ENCODE results near the gene ACTMAP. TPM values are rescaled to one million over a fixed set of nuclear protein-coding genes. Genes with fewer than 3 reads are reported as not detected.
A peak's percentile ranks its signal among the peaks of the same experiment; 100 is the strongest.
"Not testable (repeated sequence)": the region's sequence is repeated elsewhere in the genome, so short reads cannot be mapped to it uniquely, and the experiment has no call there.

The ACTMAP gene, protein sequence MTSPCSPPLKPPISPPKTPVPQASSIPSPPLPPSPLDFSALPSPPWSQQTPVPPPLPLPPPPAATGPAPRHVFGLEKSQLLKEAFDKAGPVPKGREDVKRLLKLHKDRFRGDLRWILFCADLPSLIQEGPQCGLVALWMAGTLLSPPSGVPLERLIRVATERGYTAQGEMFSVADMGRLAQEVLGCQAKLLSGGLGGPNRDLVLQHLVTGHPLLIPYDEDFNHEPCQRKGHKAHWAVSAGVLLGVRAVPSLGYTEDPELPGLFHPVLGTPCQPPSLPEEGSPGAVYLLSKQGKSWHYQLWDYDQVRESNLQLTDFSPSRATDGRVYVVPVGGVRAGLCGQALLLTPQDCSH
- total RNA-seq (2014; rRNA removed; shearing (Covaris generic)) = 3.1 and 4.7 TPM in 2 replicates

DNA sequence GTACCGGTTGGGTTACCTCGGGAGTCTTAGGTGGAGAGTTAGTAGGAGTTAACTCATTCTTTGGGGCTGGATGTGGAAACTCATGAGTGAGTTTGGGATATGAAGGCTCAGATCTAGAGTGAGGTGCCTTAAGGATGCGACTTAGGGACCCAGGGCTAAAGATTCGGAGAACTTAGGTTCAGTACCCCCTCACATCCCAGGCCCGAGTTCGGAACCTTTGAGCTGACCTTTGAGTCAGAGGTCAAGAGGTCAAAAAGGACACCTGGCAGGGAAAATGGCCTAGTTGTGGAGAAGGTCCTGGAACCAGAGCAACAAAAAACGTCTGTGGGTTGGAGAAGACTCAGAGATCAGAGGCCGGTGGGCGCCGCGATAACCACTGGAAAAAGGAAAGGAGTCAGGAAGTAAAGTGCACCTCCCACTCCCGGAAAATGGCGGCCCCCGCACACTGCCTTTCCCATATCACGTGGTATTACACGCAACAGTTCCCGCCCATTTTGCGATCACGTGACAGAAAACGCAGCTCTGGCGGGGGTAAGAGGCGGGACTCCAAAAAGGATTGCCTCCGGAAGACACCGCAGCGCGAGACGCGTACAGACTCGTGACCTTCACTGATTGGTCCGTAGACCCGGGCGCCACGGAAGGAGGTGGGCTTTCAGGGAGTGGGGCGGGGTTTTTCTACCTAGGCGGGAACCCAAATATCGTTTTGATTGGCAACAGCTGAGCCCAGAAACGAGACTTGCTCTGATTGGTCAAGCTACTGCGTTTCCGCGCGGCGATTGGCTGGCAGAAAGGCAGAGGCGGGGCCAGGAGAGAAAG, at the start of gene ACTMAP:
ACTMAP (minus strand) TSS at position 420 of the 816 bp plus-strand sequence. CDS start 674 bp downstream, outside the sequence.
- H3K36me3 ChIP-seq (replicated peaks; ENCODE audit: control insufficient read depth, insufficient read depth, low read length) = peaks cover 8% of the 10 kb centered on the region
- peak within 1 kb of the TSS; percentile 70 for H3K4me3 ChIP-seq (ENCODE audit: insufficient read depth, low read depth, low read length)
- no peaks in the 10 kb centered on the region for H3K27me3 ChIP-seq (ENCODE audit: control insufficient read depth, insufficient read depth, low read length)
- peak; percentile 98 for DNase-seq

DNA sequence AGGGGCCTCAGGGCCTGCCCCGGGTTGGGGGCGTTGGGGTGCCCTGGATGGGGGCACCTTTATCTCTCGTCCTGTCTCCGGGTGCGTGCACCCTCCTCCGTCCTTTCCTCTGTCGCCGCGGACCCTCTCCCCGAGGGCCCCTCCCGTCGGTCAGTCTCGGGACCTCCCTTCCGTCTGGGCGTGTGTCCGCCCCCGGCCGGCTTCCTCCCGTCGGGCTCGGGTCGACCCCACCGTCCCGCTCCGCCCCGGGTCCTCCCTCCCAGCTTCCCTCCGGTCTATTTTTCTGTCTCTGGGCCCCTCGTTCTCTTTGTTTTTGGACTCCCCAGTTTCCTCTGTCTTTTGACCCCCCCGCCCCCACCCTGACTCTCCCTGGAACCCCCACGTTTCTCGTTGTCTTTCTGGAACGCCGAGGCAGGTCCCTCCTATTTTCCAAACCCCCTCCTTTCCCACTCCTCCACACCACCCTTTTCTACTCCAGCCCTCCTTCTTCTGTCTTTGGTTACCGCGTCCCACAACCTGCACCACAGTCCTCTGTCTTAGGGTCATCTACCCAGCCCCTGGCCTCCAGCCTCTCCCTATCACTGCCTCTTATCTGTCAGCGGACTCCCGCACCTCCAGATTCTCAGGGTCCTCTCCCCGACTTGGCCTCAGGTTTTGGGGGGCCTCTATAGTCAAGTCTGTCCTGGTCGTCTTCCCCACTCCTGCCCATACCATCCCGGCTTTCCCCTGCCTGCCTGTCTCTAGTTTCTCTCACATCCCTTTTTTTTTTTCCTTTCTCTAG, 49.5 kb upstream of the ACTMAP start:
- Histone ChIP-seq H3K4me3 (ENCODE audit: insufficient read depth, low read depth, low read length) (peak overlapping the region; percentile 96), H3K27me3 (ENCODE audit: control insufficient read depth, insufficient read depth, low read length) (no peaks in the 10 kb centered on the region), H3K36me3 (replicated peaks; ENCODE audit: control insufficient read depth, insufficient read depth, low read length) (peaks cover 11% of the 10 kb centered on the region)
- no peak for DNase-seq

DNA sequence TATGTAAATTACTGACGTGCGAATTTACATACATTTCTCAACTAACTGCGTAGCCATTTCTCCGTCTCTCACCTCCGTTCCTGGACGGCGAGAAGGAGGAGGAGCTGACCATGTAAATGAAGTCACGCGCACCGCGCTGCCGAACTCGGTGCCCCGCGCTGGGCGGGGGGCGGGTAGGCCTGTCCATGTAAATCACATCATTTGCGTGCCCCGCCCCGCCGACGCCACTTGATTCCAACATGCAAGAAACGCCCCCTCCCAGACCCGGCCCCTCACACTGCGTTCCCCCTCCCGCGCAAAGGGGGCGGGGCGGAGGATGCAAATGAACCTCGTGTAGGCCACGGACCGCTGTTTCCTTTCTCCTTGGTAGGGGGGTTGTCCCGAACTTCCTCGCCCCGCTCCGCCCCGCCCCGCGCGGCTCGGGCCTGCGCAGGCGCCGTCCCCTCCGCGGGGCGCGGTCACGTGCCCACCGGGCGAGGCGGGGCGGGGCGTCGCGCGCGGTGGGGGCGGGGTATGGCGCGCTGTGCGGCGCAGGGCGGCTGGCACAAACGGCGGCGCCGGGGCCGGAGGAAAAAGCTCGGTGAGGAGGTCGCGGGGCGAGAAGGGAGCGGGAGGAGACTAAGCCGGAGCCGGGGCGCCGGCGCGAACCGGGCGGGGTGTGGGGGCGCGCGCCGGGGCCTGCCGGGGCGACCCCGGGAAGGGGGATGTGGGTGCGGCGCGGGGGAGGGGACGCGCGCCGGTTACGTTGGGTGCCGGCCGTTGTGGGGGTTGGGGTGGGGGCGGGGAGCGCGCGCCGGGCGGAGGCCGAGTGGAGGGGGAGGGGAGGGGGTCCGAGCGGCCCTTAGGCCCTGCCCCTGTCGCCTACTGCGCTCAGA, 48.6 kb upstream of the ACTMAP start, which contains the start of gene EGLN2:
EGLN2 (plus strand) TSS at position 509 of the 875 bp plus-strand sequence. CDS start 1,382 bp downstream, outside the sequence.
- DNase-seq = peak; percentile 99
- peak within 1 kb of the TSS; percentile 96 for H3K4me3 ChIP-seq (ENCODE audit: insufficient read depth, low read depth, low read length)
- H3K27me3 ChIP-seq (ENCODE audit: control insufficient read depth, insufficient read depth, low read length) = no peaks in the 10 kb centered on the region
- H3K36me3 ChIP-seq (replicated peaks; ENCODE audit: control insufficient read depth, insufficient read depth, low read length) = peaks cover 11% of the 10 kb centered on the region

DNA sequence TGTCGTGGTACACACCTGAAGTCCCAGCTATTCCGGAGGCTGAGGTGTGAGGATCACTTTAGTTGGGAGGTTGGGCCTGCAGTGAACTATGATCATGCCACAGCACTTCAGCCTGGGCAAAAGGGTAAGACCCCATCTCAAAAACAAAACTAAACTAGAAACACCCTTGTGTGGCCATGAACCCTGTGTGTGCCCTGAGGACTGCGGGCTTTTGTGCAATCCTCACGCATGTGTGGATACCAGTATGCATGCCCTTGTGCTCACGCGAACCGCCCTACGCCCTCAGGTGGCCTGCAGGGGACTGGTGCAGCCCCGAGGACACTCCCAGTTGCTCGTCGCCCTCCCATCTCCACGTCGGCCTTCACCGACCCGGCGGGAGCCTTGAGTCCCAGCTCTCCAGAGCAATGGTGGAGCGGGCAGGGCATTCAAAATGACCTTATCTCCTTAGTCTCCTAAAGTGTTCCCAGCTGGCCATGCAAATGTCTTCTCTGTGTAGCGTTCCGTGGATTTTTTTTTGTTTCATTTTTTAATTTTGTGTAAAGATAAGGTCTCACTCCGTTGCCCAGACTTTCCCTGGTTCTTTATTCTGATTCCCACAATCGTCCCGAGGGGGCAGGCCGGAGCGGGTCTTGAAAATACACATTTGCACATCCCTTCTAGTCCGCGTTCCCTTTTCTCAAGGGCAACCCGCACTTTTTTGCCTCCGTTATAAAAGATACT, 47.8 kb upstream of the ACTMAP start:
- H3K27me3 ChIP-seq (ENCODE audit: control insufficient read depth, insufficient read depth, low read length) = no peaks in the 10 kb centered on the region
- peaks cover 9% of the 10 kb centered on the region for H3K36me3 ChIP-seq (replicated peaks; ENCODE audit: control insufficient read depth, insufficient read depth, low read length)
- peak overlapping the region; percentile 55 for H3K4me3 ChIP-seq (ENCODE audit: insufficient read depth, low read depth, low read length)
- peak; percentile 96 for DNase-seq

DNA sequence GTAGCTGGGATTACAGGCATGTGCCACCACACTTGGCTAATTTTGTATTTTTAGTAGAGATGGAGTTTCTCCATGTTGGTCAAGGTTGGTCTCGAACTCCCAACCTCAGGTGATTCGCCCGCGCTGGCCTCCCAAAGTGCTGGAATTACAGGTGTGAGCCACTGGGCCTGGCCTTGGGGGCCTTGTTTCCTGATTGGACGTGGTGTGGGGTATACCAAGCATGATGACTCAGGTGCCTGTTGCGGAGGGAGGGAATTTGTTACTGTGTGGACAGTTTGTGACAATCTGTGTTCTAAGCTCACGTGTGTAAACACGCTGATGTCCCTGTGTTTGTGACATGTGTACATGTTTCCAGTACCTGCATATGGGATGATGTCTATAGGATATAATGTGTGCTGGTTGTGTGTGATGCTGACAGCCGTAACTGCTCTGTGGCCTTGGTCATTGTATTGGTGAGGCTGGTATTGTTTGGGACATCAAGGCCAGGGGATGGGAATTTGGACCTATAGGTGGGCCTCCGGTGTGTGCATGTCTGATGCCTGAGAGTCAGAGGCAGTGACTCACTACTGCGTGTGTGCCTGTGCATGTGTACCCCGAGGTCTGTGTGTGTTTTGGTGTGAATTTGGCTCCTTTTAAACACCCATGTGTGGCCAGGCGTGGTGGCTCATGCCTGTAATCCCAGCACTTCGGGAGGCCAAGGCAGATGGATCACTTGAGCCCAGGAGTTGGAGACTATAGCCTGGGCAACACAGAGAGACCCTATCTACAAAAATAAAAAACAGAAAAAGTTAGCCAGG, 47.1 kb upstream of the ACTMAP start:
- H3K27me3 ChIP-seq (ENCODE audit: control insufficient read depth, insufficient read depth, low read length) = no peaks in the 10 kb centered on the region
- no peak overlapping the region for H3K4me3 ChIP-seq (ENCODE audit: insufficient read depth, low read depth, low read length)
- DNase-seq = no peak
- H3K36me3 ChIP-seq (replicated peaks; ENCODE audit: control insufficient read depth, insufficient read depth, low read length) = peaks cover 9% of the 10 kb centered on the region

DNA sequence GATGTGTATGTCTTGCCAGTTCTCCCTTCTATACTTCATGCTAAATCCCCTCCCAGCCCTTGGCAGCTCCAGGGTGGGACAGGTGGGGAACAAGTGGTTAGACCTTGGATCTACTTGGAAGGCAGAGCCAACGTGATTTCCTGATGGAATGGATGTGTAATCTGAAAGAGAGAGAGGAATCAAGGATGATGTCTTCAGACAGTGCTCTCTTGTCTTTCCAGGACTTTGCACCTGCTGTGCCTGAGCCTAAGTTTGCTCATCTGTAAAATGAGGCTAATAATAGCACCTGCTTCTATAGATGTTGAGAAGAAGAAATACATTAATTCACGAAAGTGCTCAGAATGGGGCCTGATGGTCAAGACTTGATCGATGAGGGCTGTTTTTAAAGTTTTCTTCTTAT, 41.7 kb upstream of the ACTMAP start:
- H3K4me3 ChIP-seq (ENCODE audit: insufficient read depth, low read depth, low read length) = no peak overlapping the region
- no peaks in the 10 kb centered on the region for H3K27me3 ChIP-seq (ENCODE audit: control insufficient read depth, insufficient read depth, low read length)
- no peak for DNase-seq
- no peaks in the 10 kb centered on the region for H3K36me3 ChIP-seq (replicated peaks; ENCODE audit: control insufficient read depth, insufficient read depth, low read length)

DNA sequence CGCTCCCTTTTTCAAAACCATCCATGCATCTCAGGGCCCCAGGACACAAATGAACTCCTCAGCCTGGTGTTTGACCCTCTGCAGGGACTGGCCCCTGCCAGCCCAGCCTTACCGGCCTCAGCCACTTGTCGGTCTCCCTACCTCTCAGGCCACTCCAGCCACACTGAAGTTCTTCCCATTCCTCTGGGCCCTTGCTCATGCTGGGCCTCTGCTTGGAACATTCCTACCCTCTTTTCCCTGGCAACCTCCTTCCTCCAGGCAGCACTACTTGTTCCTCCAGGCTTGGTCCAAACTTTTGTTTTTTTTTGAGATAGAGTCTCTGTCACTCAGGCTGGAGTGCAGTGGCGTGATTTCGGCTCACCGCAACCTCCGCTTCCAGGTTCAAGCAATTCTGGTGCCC, 41.1 kb upstream of the ACTMAP start:
- Histone ChIP-seq H3K27me3 (ENCODE audit: control insufficient read depth, insufficient read depth, low read length) (no peaks in the 10 kb centered on the region), H3K4me3 (ENCODE audit: insufficient read depth, low read depth, low read length) (no peak overlapping the region), H3K36me3 (replicated peaks; ENCODE audit: control insufficient read depth, insufficient read depth, low read length) (no peaks in the 10 kb centered on the region)
- no peak for DNase-seq

DNA sequence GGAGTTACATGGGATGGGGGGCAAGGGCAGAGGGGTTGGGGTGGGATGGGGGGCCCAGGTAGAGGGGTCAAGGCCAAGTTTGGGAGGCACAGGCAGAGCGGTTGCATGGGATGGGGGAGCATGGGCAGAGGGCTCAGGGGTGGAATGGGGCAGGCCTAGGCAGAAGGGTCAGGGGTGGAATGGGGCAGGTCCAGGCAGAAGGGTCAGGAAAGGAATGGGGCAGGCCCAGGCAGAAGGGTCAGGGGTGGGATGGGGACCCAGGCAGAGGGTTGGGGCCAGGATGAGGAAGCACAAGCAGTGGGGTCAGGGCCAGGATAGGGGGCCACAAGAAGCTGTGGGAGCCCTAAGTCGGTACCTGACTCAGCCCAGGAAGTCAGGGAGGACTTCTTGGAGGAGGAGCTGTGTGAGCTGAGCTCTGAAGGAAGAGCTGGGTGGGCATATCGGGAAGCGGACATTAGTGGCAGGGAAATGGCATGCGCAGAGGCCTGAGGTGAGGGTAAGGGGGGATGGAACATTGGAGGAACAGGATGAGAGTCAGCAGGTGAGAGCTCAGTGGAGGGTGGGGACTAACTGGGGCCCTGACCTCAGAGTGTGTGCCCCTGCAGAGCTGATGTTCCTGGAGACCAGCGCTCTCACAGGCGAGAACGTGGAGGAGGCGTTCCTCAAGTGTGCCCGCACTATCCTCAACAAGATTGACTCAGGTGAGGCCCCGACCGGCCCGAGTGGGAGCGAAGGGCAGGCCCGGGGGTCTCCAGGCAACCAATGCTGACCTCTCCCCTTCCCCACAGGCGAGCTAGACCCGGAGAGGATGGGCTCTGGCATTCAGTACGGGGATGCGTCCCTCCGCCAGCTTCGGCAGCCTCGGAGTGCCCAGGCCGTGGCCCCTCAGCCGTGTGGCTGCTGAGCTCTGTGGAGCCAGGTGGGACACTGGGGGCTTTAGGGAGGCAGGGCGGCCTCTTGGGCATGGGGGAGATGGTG, 36.1 kb upstream of the ACTMAP start:
- Histone ChIP-seq H3K4me3 (ENCODE audit: insufficient read depth, low read depth, low read length) (no peak overlapping the region), H3K36me3 (replicated peaks; ENCODE audit: control insufficient read depth, insufficient read depth, low read length) (no peaks in the 10 kb centered on the region; the same call in 1 of the 2 replicates), H3K27me3 (ENCODE audit: control insufficient read depth, insufficient read depth, low read length) (no peaks in the 10 kb centered on the region)
- peak; percentile 48 for DNase-seq

DNA sequence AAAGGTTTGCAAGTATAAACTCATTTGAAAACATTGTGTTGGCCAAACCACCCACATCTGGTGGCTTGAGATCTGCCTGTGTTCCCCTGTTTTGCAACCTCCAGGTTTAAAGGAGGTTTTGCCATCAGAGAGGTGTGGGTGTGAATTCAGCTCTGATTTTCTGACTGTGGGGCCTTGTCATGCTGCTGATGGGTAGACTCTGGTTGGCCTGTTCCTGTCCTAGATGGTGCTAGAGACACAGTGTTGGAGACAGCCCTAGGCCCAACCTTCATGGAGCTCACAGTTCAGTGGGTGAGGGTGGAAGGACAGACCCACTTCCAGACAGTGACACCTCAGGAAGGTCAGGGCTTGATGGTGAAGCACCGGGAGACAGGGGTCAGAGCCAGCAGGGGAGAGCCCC, 35.2 kb upstream of the ACTMAP start:
- Histone ChIP-seq H3K4me3 (ENCODE audit: insufficient read depth, low read depth, low read length) (no peak overlapping the region), H3K36me3 (replicated peaks; ENCODE audit: control insufficient read depth, insufficient read depth, low read length) (no peaks in the 10 kb centered on the region; the same call in 1 of the 2 replicates), H3K27me3 (ENCODE audit: control insufficient read depth, insufficient read depth, low read length) (no peaks in the 10 kb centered on the region)
- DNase-seq = no peak

DNA sequence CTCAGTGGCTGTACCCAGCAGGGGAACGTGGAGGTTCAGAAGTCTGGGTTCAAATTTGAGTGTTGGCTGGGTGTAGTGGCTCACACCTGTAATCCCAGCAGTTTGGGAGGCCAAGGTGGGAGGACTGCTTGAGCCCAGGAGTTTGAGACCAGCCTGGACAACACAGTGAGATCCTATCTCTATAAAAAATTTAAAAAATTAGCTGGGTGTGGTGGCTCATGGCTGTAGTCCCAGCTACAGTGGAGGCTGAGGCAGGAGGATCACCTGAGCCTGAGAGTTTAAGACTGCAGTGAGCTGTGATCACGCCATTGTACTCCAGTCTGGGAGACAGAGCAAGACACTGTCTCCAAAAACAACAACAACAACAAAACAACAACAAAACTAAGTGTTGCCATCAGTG, 33.9 kb upstream of the ACTMAP start:
- H3K4me3 ChIP-seq (ENCODE audit: insufficient read depth, low read depth, low read length); H3K27me3 ChIP-seq (ENCODE audit: control insufficient read depth, insufficient read depth, low read length); H3K36me3 ChIP-seq (replicated peaks; ENCODE audit: control insufficient read depth, insufficient read depth, low read length); DNase-seq: not testable (repeated sequence)

DNA sequence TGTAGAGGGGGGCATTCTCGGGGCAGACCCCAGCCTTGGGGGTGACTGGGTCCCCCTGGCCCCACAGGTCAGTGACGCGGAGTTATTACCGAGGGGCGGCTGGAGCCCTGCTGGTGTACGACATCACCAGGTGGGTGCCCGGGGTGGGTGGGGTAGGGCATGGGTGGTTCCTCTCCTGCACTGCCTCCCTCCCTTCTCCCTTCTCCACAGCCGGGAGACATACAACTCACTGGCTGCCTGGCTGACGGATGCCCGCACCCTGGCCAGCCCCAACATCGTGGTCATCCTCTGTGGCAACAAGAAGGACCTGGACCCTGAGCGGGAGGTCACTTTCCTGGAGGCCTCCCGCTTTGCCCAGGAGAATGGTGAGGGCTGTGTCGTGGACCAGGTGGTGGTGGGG, 33.4 kb upstream of the ACTMAP start:
- peak; percentile 42 for DNase-seq
- no peak overlapping the region for H3K4me3 ChIP-seq (ENCODE audit: insufficient read depth, low read depth, low read length)
- no peaks in the 10 kb centered on the region; the same call in 1 of the 2 replicates for H3K36me3 ChIP-seq (replicated peaks; ENCODE audit: control insufficient read depth, insufficient read depth, low read length)
- no peaks in the 10 kb centered on the region for H3K27me3 ChIP-seq (ENCODE audit: control insufficient read depth, insufficient read depth, low read length)

DNA sequence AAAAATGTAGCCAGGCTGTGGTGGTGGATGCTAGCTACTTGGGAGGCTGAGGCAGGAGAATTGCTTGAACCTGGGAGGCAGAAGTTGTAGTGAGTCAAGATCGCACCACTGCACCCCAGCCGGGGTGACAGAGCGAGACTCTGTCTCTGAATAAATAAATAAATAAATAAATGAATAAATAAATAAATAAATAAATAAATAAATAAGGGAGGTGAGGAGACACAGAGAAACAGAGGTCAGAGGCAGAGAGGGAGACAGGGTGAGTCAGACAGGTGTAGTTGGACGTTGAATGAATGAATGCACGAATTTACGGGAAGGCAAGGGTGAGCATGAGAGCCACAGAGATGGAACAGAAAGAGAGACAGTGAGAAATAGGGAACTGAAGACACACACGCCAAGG, 30.9 kb upstream of the ACTMAP start:
- DNase-seq = no peak
- H3K4me3 ChIP-seq (ENCODE audit: insufficient read depth, low read depth, low read length) = no peak overlapping the region
- no peaks in the 10 kb centered on the region; the same call in 1 of the 2 replicates for H3K36me3 ChIP-seq (replicated peaks; ENCODE audit: control insufficient read depth, insufficient read depth, low read length)
- H3K27me3 ChIP-seq (ENCODE audit: control insufficient read depth, insufficient read depth, low read length) = no peaks in the 10 kb centered on the region

Data from H7 (cell line).